A673 (cell line): ENCODE results near the gene SLC22A5.

Experiments used
- EZH2 ChIP-seq: fragments of 200-600 bp; sonication (generic); IDR thresholded peaks from 2 replicates; pipeline ENCODE4 v1.6.1; 2017; ENCODE audit warnings: borderline replicate concordance, low read depth, mild to moderate bottlenecking, mixed read lengths, antibody characterized with exemption, low read length; ENCODE audit not compliant: poor library complexity, severe bottlenecking
- TF ChIP-seq, protein P1 (sequence below): fragments of 300-800, 200-600 bp; sonication (generic); conservative IDR thresholded peaks from 2 replicates; pipeline ENCODE4 v1.5.1; 2017; ENCODE audit warnings: low read depth, mild to moderate bottlenecking, antibody characterized with exemption, low read length, moderate library complexity, mixed read lengths

DNA sequence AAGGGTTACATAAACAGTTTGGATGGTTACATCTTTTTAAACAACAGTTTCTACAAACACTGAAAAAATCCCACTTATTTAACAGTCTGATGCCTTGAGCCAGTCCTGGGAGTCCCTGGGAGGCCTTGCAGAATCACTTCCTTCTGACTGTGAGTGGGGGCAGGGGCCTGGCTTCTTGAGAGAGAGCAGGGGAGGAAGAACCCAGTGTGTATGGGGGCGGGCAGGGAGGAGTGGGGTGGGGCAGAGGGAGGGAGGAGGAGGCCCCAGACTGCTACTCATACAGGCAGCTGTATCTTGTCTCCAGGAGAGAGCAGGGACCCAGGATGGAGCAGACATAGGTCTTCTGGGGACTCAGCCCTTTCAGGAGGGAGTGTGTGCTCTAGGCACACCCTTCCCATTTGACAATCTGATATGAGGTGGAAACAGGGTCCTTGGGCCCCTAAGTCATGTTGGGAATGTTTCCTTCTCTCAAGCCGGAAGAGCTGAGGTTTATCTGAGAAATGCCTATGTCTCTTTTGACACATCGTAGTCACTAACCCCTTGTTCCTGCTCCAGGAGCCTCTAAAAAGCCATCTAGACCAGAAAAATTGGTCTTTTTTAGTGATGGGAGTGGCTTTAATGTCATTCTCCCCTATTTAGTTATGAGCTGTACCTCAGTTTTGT is 68.2 kb downstream of the SLC22A5 start:
- TF ChIP-seq, protein P1, sequence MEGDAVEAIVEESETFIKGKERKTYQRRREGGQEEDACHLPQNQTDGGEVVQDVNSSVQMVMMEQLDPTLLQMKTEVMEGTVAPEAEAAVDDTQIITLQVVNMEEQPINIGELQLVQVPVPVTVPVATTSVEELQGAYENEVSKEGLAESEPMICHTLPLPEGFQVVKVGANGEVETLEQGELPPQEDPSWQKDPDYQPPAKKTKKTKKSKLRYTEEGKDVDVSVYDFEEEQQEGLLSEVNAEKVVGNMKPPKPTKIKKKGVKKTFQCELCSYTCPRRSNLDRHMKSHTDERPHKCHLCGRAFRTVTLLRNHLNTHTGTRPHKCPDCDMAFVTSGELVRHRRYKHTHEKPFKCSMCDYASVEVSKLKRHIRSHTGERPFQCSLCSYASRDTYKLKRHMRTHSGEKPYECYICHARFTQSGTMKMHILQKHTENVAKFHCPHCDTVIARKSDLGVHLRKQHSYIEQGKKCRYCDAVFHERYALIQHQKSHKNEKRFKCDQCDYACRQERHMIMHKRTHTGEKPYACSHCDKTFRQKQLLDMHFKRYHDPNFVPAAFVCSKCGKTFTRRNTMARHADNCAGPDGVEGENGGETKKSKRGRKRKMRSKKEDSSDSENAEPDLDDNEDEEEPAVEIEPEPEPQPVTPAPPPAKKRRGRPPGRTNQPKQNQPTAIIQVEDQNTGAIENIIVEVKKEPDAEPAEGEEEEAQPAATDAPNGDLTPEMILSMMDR = no peak
- TF ChIP-seq EZH2 = no peak
